ENCODE measurements around the gene BABAM2. TPM values are rescaled to one million over a fixed set of nuclear protein-coding genes. Genes with fewer than 3 reads are reported as not detected.

Gene BABAM2
- total RNA-seq, 1 experiment from 2014 or later = 16.3 TPM

DNA sequence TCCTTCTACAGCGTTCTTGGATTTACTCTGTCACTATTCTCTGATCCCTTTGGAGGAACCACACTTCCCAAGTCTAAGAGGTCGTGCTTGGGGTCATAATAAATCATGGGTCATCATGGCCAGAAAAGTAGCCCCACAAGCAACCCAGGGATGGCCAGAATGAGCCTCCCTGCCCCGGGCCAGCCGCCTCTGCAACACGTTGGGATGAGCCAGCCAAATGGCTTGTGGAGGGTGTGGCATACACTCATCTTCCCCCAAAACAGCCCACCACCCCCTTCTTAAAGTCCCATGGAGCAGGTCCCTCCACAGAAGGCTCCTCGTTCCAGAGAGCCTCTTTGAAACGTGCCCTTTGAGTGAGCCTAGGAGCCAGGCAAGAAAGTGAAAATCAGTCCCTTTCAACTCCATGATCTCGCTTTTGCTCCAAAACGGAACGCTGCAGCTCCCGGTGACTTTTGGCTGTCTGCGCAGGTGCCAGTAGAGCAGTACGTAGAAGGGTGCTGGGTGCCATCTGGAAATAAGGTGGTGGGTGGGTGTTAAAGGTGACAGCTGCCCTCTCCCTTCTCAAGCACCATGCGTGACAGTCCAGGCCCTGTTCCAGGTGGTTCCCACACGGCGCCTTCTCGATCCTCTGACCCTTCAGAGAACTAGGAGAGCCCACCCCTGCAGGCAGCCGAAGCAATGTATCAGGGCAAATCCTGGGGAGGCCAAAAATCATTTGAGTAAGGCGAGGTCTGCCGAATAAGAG, 453.6 kb downstream of the BABAM2 start:
- ChIA-PET CTCF (no interaction called here), POLR2A (ENCODE audit: unreplicated experiment) (no interaction called here)
- TF ChIP-seq EZH2phosphoT487 (IDR thresholded peaks at IDR 0.05; ENCODE audit: borderline replicate concordance, low read length) (no peak), EZH2 (IDR thresholded peaks at IDR 0.05; ENCODE audit: low read length, unreplicated experiment) (no peak)
- TF ChIP-seq, protein P1, sequence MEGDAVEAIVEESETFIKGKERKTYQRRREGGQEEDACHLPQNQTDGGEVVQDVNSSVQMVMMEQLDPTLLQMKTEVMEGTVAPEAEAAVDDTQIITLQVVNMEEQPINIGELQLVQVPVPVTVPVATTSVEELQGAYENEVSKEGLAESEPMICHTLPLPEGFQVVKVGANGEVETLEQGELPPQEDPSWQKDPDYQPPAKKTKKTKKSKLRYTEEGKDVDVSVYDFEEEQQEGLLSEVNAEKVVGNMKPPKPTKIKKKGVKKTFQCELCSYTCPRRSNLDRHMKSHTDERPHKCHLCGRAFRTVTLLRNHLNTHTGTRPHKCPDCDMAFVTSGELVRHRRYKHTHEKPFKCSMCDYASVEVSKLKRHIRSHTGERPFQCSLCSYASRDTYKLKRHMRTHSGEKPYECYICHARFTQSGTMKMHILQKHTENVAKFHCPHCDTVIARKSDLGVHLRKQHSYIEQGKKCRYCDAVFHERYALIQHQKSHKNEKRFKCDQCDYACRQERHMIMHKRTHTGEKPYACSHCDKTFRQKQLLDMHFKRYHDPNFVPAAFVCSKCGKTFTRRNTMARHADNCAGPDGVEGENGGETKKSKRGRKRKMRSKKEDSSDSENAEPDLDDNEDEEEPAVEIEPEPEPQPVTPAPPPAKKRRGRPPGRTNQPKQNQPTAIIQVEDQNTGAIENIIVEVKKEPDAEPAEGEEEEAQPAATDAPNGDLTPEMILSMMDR (conservative IDR thresholded peaks at IDR 0.05; ENCODE audit: low read depth, low read length) = no peak
- H4K20me1 ChIP-seq (ENCODE audit: low read length) = no peaks in the 10 kb centered on the region
- H3F3A ChIP-seq (ENCODE audit: low read length, unreplicated experiment) = no peaks in the 10 kb centered on the region
- DNase-seq (no peak), ATAC-seq (no peak)
- H3K27ac ChIP-seq (ENCODE audit: low read length) = no peak overlapping the region
- H3K4me1 ChIP-seq (ENCODE audit: insufficient read depth, low read length) = peaks cover 11% of the 10 kb centered on the region
- H3K4me2 ChIP-seq (ENCODE audit: low read length) = no peak overlapping the region
- H2AFZ ChIP-seq (ENCODE audit: low read length) = no peak overlapping the region
- no TSS peak for BruUV-seq (replicated peaks)
- H3K4me3 ChIP-seq (ENCODE audit: low read length) = no peak overlapping the region
- no peaks in the 10 kb centered on the region for H3K36me3 ChIP-seq (ENCODE audit: low read depth, low read length)
- H3K9ac ChIP-seq (ENCODE audit: low read length) = no peak overlapping the region
- H3K79me2 ChIP-seq (ENCODE audit: low read length) = no peaks in the 10 kb centered on the region
- no peaks in the 10 kb centered on the region for H3K9me2 ChIP-seq (replicated peaks; ENCODE audit: low read length)
- H3K27me3 ChIP-seq (ENCODE audit: low read length) = no peaks in the 10 kb centered on the region
- H3K9me3 ChIP-seq (ENCODE audit: low read length) = no peaks in the 10 kb centered on the region
- intact Hi-C loops (cut with micrococcal nuclease) = loop anchor here (5.0 kb wide), 1 partner anchor 48 kb away; the partner anchor contains the start of gene FOSL2

GRCh38 chr2:28344756-28345373, 454.3 kb downstream of the BABAM2 start:
- CTCF ChIA-PET = no interaction called here
- POLR2A ChIA-PET (ENCODE audit: unreplicated experiment) = no interaction called here
- no peaks in the 10 kb centered on the region for H4K20me1 ChIP-seq (ENCODE audit: low read length)
- no peak for TF ChIP-seq EZH2 (IDR thresholded peaks at IDR 0.05; ENCODE audit: low read length, unreplicated experiment)
- TF ChIP-seq, protein P1 (conservative IDR thresholded peaks at IDR 0.05; ENCODE audit: low read depth, low read length) = no peak
- TF ChIP-seq EZH2phosphoT487 (IDR thresholded peaks at IDR 0.05; ENCODE audit: borderline replicate concordance, low read length) = no peak
- DNase-seq (no peak), ATAC-seq (no peak)
- no peaks in the 10 kb centered on the region for H3K27me3 ChIP-seq (ENCODE audit: low read length)
- H3K4me2 ChIP-seq (ENCODE audit: low read length) = no peak overlapping the region
- intact Hi-C loops (cut with micrococcal nuclease) = loop anchor here (5.0 kb wide), 1 partner anchor 47 kb away; the partner anchor contains the start of gene FOSL2
- peaks cover 11% of the 10 kb centered on the region for H3K4me1 ChIP-seq (ENCODE audit: insufficient read depth, low read length)
- H3K79me2 ChIP-seq (ENCODE audit: low read length) = no peaks in the 10 kb centered on the region
- no peaks in the 10 kb centered on the region for H3K36me3 ChIP-seq (ENCODE audit: low read depth, low read length)
- H3K9me3 ChIP-seq (ENCODE audit: low read length) = no peaks in the 10 kb centered on the region
- no peak overlapping the region for H2AFZ ChIP-seq (ENCODE audit: low read length)
- no peaks in the 10 kb centered on the region for H3K9me2 ChIP-seq (replicated peaks; ENCODE audit: low read length)
- no peak overlapping the region for H3K9ac ChIP-seq (ENCODE audit: low read length)
- H3F3A ChIP-seq (ENCODE audit: low read length, unreplicated experiment) = no peaks in the 10 kb centered on the region
- no TSS peak for BruUV-seq (replicated peaks)
- H3K4me3 ChIP-seq (ENCODE audit: low read length) = no peak overlapping the region
- H3K27ac ChIP-seq (ENCODE audit: low read length) = no peak overlapping the region

GRCh38 chr2:28345619-28346018, 455.1 kb downstream of the BABAM2 start:
- Histone ChIP-seq H3K27me3 (ENCODE audit: low read length) (no peaks in the 10 kb centered on the region), H3F3A (ENCODE audit: low read length, unreplicated experiment) (no peaks in the 10 kb centered on the region), H3K4me1 (ENCODE audit: insufficient read depth, low read length) (peaks cover 11% of the 10 kb centered on the region), H3K4me3 (ENCODE audit: low read length) (no peak overlapping the region), H3K27ac (ENCODE audit: low read length) (no peak overlapping the region), H2AFZ (ENCODE audit: low read length) (no peak overlapping the region), H3K4me2 (ENCODE audit: low read length) (no peak overlapping the region), H4K20me1 (ENCODE audit: low read length) (no peaks in the 10 kb centered on the region), H3K9ac (ENCODE audit: low read length) (no peak overlapping the region), H3K9me3 (ENCODE audit: low read length) (no peaks in the 10 kb centered on the region), H3K9me2 (replicated peaks; ENCODE audit: low read length) (no peaks in the 10 kb centered on the region), H3K36me3 (ENCODE audit: low read depth, low read length) (no peaks in the 10 kb centered on the region), H3K79me2 (ENCODE audit: low read length) (no peaks in the 10 kb centered on the region)
- BruUV-seq (replicated peaks) = no TSS peak
- intact Hi-C loops (cut with micrococcal nuclease) = no loop called here
- POLR2A ChIA-PET (ENCODE audit: unreplicated experiment) = no interaction called here
- TF ChIP-seq EZH2phosphoT487 (IDR thresholded peaks at IDR 0.05; ENCODE audit: borderline replicate concordance, low read length) (no peak), EZH2 (IDR thresholded peaks at IDR 0.05; ENCODE audit: low read length, unreplicated experiment) (no peak)
- TF ChIP-seq, protein P1 (conservative IDR thresholded peaks at IDR 0.05; ENCODE audit: low read depth, low read length) = no peak
- ATAC-seq (no peak), DNase-seq (no peak)
- CTCF ChIA-PET = no interaction called here

All from PC-3 (cell line).